WTC11 (cell line): ENCODE measurements around the gene GTF3C1.

Experiments
- NR2C2 ChIP-seq: sonication (generic); formaldehyde crosslinking; IDR thresholded peaks from 2 replicates; pipeline ENCODE4 v1.8.0; 2022; ENCODE audit warnings: mild to moderate bottlenecking, missing genetic modification reagents
- SP1 ChIP-seq: sonication (generic); formaldehyde crosslinking; conservative IDR thresholded peaks from 2 replicates; pipeline ENCODE4 v1.8.1; 2022; ENCODE audit warnings: missing genetic modification reagents
- ZBTB21 ChIP-seq: sonication (generic); formaldehyde crosslinking; IDR thresholded peaks from 2 replicates; pipeline ENCODE4 v1.8.1; 2023; ENCODE audit warnings: mild to moderate bottlenecking, missing genetic modification reagents, borderline replicate concordance
- TF ChIP-seq, protein P1 (sequence below): sonication (generic); formaldehyde crosslinking; IDR thresholded peaks from 2 replicates; pipeline ENCODE4 v1.8.1; 2023; ENCODE audit warnings: mild to moderate bottlenecking, missing genetic modification reagents, borderline replicate concordance
- TF ChIP-seq, protein P2 (sequence below): fragments of 200-600 bp; IDR thresholded peaks from 2 replicates; pipeline ENCODE4 v1.8.0; 2022; ENCODE audit warnings: antibody characterized with exemption

DNA sequence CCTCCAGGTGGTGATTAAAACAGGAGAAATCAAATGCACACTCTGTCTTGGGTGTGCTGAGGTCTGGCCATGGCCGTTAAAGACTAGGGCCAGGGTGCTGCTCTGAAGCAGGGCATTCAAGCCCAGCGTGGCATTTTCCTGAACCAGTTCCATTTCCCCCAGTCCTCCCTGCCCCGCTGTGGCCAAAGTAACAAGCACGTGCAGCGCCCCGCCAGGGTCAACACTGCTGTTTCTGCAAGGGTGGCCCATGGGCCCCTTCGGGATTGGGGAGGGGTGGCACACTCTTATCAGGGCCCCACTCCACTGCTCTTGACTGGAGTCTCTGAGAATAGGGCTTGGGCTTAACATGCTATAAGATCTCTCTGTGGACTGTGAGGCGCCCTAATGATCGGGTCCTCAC, 74.8 kb downstream of the GTF3C1 start:
- TF ChIP-seq, protein P1, sequence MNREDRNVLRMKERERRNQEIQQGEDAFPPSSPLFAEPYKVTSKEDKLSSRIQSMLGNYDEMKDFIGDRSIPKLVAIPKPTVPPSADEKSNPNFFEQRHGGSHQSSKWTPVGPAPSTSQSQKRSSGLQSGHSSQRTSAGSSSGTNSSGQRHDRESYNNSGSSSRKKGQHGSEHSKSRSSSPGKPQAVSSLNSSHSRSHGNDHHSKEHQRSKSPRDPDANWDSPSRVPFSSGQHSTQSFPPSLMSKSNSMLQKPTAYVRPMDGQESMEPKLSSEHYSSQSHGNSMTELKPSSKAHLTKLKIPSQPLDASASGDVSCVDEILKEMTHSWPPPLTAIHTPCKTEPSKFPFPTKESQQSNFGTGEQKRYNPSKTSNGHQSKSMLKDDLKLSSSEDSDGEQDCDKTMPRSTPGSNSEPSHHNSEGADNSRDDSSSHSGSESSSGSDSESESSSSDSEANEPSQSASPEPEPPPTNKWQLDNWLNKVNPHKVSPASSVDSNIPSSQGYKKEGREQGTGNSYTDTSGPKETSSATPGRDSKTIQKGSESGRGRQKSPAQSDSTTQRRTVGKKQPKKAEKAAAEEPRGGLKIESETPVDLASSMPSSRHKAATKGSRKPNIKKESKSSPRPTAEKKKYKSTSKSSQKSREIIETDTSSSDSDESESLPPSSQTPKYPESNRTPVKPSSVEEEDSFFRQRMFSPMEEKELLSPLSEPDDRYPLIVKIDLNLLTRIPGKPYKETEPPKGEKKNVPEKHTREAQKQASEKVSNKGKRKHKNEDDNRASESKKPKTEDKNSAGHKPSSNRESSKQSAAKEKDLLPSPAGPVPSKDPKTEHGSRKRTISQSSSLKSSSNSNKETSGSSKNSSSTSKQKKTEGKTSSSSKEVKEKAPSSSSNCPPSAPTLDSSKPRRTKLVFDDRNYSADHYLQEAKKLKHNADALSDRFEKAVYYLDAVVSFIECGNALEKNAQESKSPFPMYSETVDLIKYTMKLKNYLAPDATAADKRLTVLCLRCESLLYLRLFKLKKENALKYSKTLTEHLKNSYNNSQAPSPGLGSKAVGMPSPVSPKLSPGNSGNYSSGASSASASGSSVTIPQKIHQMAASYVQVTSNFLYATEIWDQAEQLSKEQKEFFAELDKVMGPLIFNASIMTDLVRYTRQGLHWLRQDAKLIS (CRISPR knock-in tag): no peak
- no peak for TF ChIP-seq NR2C2 (CRISPR knock-in tag)
- TF ChIP-seq, protein P2, sequence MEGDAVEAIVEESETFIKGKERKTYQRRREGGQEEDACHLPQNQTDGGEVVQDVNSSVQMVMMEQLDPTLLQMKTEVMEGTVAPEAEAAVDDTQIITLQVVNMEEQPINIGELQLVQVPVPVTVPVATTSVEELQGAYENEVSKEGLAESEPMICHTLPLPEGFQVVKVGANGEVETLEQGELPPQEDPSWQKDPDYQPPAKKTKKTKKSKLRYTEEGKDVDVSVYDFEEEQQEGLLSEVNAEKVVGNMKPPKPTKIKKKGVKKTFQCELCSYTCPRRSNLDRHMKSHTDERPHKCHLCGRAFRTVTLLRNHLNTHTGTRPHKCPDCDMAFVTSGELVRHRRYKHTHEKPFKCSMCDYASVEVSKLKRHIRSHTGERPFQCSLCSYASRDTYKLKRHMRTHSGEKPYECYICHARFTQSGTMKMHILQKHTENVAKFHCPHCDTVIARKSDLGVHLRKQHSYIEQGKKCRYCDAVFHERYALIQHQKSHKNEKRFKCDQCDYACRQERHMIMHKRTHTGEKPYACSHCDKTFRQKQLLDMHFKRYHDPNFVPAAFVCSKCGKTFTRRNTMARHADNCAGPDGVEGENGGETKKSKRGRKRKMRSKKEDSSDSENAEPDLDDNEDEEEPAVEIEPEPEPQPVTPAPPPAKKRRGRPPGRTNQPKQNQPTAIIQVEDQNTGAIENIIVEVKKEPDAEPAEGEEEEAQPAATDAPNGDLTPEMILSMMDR: no peak
- TF ChIP-seq SP1: no peak
- TF ChIP-seq ZBTB21 (CRISPR knock-in tag): no peak
